GM18526 (cell line): ENCODE measurements around the gene EMILIN2.

Experiments used
- POLR2A ChIP-seq: IDR thresholded peaks from 3 replicates; pipeline ENCODE4 v1.6.1; 2011; ENCODE audit not compliant: insufficient read length; ENCODE audit errors: extremely low read depth

Gene EMILIN2

GRCh38 chr18:2914881-2915240 is 68.1 kb downstream of the EMILIN2 start:
- no peak for TF ChIP-seq POLR2A

GRCh38 chr18:2916184-2916583 is 69.4 kb downstream of the EMILIN2 start:
- no peak for TF ChIP-seq POLR2A

- TF ChIP-seq POLR2A, result no peak
These were observed 70.6 kb downstream of the EMILIN2 start for GRCh38 chr18:2917259-2918047.

GRCh38 chr18:2918761-2919550 is 72.2 kb downstream of the EMILIN2 start:
- no peak for TF ChIP-seq POLR2A

GRCh38 chr18:2919600-2919999 is 72.8 kb downstream of the EMILIN2 start:
- TF ChIP-seq POLR2A, result no peak

GRCh38 chr18:2920027-2920426 is 73.2 kb downstream of the EMILIN2 start:
- TF ChIP-seq POLR2A, result no peak

- TF ChIP-seq POLR2A, result no peak
These were observed 73.9 kb downstream of the EMILIN2 start for GRCh38 chr18:2920546-2921343.

- no peak for TF ChIP-seq POLR2A
These were observed 75.0 kb downstream of the EMILIN2 start for GRCh38 chr18:2921778-2922177.

GRCh38 chr18:2923464-2923863 is 76.7 kb downstream of the EMILIN2 start:
- TF ChIP-seq POLR2A, result no peak

- TF ChIP-seq POLR2A, result no peak
These were observed 78.1 kb downstream of the EMILIN2 start for GRCh38 chr18:2924920-2925319.

GRCh38 chr18:2926528-2926927 is 79.7 kb downstream of the EMILIN2 start:
- TF ChIP-seq POLR2A, result no peak

GRCh38 chr18:2927745-2928144 is 80.9 kb downstream of the EMILIN2 start:
- no peak for TF ChIP-seq POLR2A

GRCh38 chr18:2932247-2933181 is 85.7 kb downstream of the EMILIN2 start:
- no peak for TF ChIP-seq POLR2A

- TF ChIP-seq POLR2A, result no peak
These were observed 87.2 kb downstream of the EMILIN2 start for GRCh38 chr18:2933995-2934394.
